ENCODE data around the gene OBP2A.
"Not testable (repeated sequence)": the region's sequence is repeated elsewhere in the genome, so short reads cannot be mapped to it uniquely, and the experiment has no call there.

DNA sequence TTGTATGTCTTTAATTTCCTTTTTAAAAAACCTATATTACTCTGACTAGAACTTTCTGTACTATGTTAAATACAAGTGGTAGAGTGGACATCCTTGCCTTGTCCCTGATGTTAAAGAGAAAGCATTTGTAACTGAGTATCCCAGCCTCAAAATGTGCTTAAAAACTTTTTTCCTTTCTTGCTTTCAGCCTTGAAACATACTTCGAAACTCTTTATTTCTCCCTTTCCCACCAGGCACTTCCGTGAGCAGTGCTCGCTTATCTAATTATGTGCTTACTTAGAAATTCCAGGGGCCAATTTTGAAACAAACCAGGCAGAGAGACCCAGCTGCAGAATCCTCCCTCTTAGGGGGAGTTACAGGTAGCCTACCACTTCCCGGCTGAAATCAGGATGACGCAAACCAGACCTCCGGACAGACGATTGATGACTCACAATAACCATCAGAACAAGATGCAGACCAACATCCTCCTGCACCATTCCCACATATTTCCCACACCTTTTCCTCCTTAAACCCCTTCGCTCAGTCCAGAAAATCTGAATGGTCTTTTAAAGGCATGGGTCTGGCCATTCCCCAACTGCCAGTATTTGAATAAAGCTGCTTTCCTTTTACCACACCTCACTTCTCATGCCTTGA, 2.5 kb upstream of the OBP2A start:
- not testable (repeated sequence) for TF ChIP-seq POLR2A (IDR thresholded peaks at IDR 0.05; ENCODE audit: low read depth, low read length); EZH2 (IDR thresholded peaks at IDR 0.05; ENCODE audit: borderline replicate concordance, low read depth, low read length, severe bottlenecking)
- TF ChIP-seq, protein P1, sequence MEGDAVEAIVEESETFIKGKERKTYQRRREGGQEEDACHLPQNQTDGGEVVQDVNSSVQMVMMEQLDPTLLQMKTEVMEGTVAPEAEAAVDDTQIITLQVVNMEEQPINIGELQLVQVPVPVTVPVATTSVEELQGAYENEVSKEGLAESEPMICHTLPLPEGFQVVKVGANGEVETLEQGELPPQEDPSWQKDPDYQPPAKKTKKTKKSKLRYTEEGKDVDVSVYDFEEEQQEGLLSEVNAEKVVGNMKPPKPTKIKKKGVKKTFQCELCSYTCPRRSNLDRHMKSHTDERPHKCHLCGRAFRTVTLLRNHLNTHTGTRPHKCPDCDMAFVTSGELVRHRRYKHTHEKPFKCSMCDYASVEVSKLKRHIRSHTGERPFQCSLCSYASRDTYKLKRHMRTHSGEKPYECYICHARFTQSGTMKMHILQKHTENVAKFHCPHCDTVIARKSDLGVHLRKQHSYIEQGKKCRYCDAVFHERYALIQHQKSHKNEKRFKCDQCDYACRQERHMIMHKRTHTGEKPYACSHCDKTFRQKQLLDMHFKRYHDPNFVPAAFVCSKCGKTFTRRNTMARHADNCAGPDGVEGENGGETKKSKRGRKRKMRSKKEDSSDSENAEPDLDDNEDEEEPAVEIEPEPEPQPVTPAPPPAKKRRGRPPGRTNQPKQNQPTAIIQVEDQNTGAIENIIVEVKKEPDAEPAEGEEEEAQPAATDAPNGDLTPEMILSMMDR (IDR thresholded peaks at IDR 0.05; ENCODE audit: extremely low read depth in 1 of 2, insufficient read depth in 1 of 2, low read depth in 1 of 2, low read length in 2 of 2) = not testable (repeated sequence)
- TF ChIP-seq, protein P2, sequence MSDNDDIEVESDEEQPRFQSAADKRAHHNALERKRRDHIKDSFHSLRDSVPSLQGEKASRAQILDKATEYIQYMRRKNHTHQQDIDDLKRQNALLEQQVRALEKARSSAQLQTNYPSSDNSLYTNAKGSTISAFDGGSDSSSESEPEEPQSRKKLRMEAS (IDR thresholded peaks at IDR 0.05; ENCODE audit: insufficient read depth, insufficient read length) = not testable (repeated sequence)
